Measurements from ENCODE around the gene VEZF1.

VEZF1 gene

DNA sequence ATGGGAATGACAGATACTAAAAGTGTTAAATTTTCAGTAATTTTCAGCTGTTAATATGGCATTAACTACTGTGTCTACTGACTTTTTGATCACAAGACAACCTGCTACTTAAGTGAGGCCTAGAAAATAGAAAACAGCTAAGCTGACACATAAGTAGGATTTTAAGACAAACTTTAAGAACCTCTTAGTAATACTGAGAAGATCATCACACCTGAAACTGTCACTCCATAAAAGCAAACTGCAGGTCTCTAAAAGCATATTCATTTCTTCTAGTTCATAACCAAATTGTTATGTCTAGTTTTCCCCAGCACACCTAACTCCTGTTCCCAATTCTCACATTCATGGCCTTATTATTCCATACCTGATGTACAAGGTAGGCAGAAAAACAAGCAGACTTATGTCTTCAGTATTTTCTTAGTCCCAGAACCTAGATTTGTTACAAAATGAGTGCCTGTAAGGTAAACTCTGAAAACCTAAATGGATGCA, 11.0 kb upstream of the VEZF1 start:
- no peak for DNase-seq (ENCODE audit: low spot score)

- DNase-seq (ENCODE audit: low spot score), result no peak
These were observed 9.2 kb upstream of the VEZF1 start for GRCh38 chr17:57997085-57997809.

DNA sequence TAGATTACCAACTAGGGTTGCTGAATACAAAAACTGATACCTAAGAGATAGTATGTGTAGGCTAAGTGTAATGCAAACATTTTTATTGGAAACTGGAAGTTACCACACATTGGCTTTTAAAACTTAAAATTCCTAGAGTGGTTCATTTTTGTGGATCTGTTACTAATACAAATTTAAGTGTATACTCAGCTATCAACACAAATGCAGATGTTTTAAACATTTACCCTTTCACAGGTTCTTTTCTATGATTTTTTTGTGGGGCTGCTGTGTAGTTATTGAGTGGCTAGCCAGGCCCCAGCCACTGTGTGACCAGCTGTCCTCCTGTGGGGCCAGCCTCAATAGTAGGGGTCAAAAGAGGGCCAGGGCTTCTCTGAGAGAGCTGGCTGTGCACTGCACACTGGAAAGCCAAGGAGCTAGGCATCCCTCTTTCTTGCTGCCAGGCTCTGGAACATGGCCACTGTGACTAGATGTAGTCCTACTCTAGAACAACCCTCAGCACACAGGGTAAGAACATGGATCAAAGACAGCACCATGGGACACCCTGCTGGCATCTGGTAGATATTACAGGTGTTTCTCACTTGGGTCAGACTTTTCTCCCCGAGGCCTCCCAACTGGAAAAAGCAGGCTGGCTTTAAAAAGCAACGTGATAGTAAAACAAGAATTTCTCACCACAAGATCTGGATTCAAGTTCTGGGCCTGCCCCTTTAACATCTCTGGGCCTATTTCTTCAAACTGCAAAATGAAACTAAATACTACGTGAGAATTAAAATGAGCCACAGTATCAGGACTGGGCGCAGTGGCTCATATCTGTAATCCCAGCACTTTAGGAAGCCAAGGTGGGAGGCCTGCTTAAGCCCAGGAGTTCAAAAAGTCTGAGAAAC, 7.3 kb upstream of the VEZF1 start:
- peak; percentile 79 for DNase-seq (ENCODE audit: low spot score)

- no peak for DNase-seq (ENCODE audit: low spot score)
These were observed 6.4 kb upstream of the VEZF1 start for GRCh38 chr17:57994436-57994835.

GRCh38 chr17:57993471-57994365, 5.7 kb upstream of the VEZF1 start:
- DNase-seq (ENCODE audit: low spot score), result no peak

GRCh38 chr17:57991537-57991936, 3.5 kb upstream of the VEZF1 start:
- no peak for DNase-seq (ENCODE audit: low spot score)

- no peak for DNase-seq (ENCODE audit: low spot score)
These were observed 2.0 kb upstream of the VEZF1 start for GRCh38 chr17:57990037-57990436.

DNA sequence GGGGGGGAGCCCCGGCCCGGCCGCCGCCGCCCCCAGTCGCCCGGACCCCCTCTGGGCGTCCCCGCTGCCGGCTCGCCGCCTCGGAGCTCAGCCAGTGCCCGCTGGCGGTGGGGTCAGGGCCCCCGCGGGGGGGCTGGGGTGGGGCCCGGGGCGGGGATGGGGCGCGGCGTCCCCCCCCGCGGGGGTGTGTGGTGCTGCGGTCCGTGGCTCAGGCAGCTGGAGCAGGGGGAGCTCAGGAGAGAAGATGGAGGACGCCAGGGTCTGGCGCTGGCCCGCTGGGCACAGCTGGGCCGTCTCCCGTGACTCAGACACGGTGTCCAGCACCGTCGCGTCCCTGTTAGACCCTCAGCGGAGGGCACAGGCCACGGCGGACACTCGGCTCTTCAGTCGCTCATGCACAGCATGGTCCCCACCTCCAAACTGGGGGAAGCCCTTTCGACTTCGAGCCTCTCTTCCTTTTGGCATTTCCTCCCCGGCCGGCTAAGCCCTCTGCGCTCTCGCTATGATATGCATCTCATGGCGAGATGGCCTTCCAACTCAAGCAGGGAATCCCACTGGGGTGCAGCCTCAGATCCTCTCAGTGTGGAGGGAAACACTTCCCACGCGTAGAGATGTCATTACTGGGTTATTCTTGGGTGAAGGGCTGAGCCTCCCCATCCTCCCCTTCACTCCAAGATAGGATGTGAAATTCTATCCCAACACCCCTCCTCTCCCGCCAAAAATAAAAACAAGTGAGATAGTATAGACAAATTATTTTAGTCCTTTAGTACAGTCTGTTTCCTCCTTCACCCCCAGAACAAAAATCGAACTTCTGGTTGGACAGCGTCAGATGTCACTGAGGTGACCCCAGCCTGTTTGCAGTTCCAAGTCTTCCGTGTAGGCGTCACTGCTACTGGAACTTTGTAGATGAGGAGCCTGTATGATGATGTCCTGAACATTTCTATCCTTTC, 522 bp upstream of the VEZF1 start:
- DNase-seq (ENCODE audit: low spot score), result peak; percentile 93

DNA sequence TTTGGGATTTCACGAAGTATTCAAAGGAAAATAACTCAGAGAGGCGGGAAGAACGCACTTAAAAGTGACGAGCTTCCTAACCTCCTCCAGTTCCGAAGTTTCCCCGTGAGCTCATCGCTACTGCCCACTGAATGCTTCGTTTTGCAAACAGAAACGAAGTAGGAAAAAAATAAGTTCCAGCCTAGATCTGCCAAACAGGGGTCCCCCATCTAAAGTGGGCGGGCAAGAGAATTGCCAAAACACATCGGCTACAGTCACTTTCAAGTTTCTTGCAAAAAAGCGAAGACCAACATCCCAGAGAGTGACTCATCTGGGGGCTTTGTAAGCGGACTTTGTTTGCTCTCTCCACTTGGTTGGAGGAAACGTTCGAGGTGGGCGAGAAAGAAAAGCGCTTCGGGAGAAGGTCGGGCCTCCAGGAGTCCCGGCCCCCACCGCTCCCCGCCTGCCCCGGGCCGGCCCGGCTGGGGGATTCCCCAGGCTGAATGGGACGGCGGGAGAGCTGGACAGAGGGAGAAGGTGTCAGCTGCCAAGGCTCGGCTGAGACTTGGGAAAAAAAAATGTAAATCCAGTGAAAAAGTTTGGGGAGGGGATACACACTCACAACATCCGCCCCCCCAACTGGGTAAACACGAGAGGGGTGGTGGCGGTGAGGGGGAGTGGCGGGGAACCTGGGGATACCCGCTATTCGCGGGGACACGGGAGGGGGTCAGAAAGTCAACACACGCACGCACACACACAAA, 1.0 kb downstream of the VEZF1 start:
- DNase-seq (ENCODE audit: low spot score), result peak; percentile 56

DNA sequence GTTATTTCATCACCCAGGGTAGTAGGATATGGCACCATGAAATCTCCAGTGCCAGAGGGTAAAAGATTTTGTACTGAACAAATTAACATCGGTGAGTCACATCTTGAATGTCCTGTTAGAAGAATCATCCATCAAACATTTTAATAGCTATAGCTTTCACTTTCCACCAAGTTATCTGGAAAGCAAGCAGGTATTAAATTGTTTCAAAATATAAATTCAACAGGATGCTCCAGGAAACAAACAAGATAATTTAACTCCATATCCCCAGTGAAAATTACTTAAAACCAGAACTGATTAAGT, 2.4 kb downstream of the VEZF1 start:
- DNase-seq (ENCODE audit: low spot score), result peak; percentile 41

DNA sequence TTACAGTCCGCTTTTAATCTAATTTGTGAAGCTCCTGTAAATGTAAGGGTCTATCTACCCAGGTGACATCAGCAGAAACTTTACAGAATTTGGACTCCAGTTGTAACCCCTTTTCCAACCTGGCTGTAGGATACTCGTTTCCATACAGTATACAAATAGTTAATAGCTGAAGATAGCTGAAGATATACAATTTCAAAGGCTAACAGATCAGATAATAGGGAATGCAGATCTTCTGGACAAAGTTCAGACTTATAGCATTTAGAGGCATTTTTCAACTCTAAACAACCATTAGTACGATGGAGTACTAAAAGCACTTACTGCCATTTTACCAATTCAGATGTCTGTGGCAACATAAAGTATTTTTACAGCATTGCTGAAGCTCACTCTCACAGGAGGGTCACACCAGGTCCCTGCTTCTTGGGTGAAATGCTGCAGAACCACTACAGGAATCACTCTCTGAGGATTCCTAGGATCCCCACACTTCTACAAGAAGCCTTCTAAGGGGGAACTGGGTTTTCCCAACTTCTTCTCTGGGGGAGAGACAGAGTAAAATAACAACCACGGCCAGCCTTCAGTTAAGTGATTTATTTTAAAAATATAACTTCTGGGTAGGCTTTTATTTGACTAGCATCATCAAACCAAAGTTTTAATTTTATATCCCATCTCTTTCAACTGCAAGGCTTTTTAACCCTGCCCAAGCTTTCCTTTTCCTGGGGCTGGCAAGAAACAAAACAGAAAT, 2.9 kb downstream of the VEZF1 start:
- no peak for DNase-seq (ENCODE audit: low spot score)

DNA sequence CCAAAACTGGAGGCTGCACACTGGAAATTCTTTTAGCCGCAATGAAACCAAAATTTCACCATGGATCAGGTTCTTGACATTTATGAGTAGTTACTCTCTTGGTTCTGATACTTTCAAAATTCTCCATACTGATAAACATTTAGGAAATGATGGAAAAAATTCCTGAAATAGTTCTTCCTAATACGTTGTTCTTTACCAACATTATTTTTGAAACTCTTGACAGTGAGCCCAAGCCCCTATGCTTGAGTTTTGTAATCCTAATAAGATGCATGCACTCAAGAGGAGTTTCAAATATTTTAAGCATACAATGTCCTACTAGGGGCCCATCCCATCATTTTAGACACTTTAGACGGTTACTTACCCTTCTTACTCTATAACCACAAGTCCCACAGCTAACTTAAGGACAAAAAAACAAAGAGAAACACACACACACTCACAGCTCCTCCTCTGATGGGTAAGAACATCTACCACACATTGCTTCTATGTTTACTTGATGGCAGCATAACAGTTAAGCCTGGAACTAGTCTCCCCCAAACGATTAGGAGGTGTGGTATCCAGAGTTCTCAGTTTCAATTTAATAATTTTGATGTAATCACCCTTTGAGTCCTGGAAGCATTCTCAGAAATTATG, 3.7 kb downstream of the VEZF1 start:
- no peak for DNase-seq (ENCODE audit: low spot score)

GRCh38 chr17:57983446-57983845, 4.6 kb downstream of the VEZF1 start:
- no peak for DNase-seq (ENCODE audit: low spot score)

- no peak for DNase-seq (ENCODE audit: low spot score)
These were observed 5.4 kb downstream of the VEZF1 start for GRCh38 chr17:57982452-57983170.

GRCh38 chr17:57980522-57980921, 7.5 kb downstream of the VEZF1 start:
- no peak for DNase-seq (ENCODE audit: low spot score)

DNA sequence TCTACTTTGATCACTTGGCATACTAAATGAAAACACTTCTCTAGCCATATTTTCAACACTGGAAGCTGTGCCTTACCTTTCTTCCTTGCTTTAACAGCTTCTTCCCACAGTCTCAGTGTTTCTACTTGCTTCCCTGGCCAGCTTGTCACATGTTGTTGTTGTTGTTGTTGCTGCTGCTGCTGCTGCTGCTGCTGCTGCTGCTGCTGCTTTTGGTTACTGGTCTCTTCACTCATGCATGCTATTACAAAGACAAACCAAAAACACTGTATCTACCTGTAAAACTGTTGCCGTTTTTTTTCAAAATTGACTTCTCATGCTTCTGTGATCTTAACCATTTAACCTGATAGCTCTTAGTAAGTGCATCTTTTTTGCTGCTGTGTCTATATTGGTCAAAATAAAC, 9.0 kb downstream of the VEZF1 start:
- DNase-seq (ENCODE audit: low spot score), result no peak

DNA sequence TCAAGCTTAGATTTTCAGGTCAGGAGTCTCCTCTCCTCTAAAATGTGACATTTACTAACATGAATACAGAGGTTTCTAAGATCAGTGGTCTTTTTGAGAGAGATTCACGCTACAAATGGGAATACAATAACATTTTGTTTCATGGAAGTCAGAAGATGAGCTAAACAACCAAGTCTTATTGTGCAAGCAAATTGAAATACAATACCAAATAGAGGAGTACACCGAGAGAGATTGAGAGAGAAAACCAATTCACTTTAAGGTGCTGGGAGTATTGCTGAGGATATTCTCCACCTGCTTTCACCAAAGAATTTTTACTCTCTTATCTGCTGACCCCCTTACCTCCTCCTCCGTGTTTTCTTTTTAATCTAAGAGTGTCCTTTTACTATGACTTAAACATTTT, 11.5 kb downstream of the VEZF1 start:
- no peak for DNase-seq (ENCODE audit: low spot score)

GRCh38 chr17:57975044-57975443, 13.0 kb downstream of the VEZF1 start:
- peak; percentile 32 for DNase-seq (ENCODE audit: low spot score)

Measured in AG20443 (cell line).